ENCODE data around the gene UGT1A7.
"Not testable (repeated sequence)": the region's sequence is repeated elsewhere in the genome, so short reads cannot be mapped to it uniquely, and the experiment has no call there.

Gene UGT1A7

DNA sequence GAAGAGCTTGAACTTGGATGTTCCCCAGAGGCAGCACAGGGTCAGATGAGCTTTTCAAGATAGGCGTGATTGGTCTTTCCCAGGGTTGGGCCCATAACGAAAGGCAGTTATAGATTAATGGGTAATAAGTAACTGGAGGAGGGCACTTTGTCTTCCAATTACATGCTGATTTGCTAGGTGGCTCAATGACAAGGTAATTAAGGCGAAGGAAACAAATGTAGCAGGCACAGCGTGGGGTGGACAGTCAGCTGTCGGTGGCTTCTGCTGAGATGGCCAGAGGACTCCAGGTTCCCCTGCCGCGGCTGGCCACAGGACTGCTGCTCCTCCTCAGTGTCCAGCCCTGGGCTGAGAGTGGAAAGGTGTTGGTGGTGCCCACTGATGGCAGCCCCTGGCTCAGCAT is 36.9 kb downstream of the UGT1A7 start, which contains the start of gene UGT1A4:
Gene UGT1A4 (plus strand): TSS at position 185 of the 400 bp plus-strand sequence. CDS start 85 bp downstream, at position 270.
- no peak within 1 kb of the TSS for H3K4me3 ChIP-seq (ENCODE audit: low read depth, low read length)
- DNase-seq (ENCODE audit: low read depth), result no peak
- TF ChIP-seq, protein P1, sequence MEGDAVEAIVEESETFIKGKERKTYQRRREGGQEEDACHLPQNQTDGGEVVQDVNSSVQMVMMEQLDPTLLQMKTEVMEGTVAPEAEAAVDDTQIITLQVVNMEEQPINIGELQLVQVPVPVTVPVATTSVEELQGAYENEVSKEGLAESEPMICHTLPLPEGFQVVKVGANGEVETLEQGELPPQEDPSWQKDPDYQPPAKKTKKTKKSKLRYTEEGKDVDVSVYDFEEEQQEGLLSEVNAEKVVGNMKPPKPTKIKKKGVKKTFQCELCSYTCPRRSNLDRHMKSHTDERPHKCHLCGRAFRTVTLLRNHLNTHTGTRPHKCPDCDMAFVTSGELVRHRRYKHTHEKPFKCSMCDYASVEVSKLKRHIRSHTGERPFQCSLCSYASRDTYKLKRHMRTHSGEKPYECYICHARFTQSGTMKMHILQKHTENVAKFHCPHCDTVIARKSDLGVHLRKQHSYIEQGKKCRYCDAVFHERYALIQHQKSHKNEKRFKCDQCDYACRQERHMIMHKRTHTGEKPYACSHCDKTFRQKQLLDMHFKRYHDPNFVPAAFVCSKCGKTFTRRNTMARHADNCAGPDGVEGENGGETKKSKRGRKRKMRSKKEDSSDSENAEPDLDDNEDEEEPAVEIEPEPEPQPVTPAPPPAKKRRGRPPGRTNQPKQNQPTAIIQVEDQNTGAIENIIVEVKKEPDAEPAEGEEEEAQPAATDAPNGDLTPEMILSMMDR (IDR thresholded peaks at IDR 0.05; ENCODE audit: low read depth, low read length, missing control alignments), result no peak
- in situ Hi-C loops (cut with HindIII; ENCODE audit: low sequenced_read_pairs), result no loop called here

DNA sequence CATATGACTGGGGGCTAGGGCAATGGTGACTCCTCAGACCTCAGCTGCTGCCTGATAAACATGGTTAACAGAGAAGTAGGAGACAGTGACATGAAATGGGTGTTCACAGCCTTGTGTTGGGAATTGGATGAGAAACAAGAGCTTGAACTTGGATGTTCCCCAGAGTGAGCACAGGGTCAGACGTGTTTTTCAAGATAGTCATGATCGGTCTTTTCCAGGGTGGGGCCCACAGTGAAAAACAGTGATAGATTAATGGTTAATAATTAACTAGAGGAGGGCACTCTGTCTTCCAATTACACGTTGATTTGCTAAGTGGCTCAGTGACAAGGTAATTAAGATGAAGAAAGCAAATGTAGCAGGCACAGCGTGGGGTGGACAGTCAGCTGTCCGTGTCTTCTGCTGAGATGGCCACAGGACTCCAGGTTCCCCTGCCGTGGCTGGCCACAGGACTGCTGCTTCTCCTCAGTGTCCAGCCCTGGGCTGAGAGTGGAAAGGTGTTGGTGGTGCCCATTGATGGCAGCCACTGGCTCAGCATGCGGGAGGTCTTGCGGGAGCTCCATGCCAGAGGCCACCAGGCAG is 47.1 kb downstream of the UGT1A7 start, which contains the start of gene UGT1A3:
Gene UGT1A3 (plus strand): TSS at position 320 of the 579 bp plus-strand sequence. CDS start 85 bp downstream, at position 405.
- no peak within 1 kb of the TSS for H3K4me3 ChIP-seq (ENCODE audit: low read depth, low read length)
- TF ChIP-seq, protein P1 (IDR thresholded peaks at IDR 0.05; ENCODE audit: low read depth, low read length, missing control alignments), result no peak
- in situ Hi-C loops (cut with HindIII; ENCODE audit: low sequenced_read_pairs), result no loop called here
- no peak for DNase-seq (ENCODE audit: low read depth)

DNA sequence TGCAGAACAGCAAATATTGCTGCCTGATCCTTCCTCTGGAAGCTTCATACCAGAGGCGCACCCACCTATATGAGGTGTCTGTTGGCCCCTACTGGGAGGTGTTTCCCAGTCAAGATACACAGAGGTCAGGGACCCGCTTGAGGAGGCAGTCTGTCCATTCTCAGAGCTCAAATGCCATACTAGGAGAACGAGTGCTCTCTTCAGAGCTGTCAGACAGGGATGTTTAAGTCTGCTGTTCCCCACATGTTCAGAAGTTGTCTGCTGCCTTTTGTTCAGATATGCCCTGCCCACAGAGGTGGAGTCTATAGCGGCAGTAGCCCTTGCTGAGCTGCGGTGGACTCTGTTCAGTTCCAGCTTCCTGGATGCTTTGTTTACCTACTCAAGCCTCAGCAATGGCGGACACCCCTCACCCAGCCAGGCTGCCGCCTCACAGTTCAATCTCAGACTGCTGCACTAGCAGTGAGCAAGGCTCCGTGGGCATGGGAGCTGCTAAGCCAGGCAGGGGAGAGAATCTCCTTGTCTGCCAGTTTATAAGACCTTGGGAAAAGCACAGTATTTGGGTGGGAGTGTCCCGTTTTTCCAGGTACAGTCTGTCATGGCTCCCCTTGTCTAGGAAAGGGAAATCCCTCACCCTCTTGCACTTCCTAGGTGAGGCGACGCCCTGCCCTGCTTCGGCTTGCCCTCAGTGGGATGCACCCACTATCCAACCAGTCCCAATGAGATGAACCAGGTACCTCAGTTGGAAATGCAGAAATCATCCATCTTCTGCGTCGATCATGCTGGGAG is 55.4 kb downstream of the UGT1A7 start:
- H3K4me3 ChIP-seq (ENCODE audit: low read depth, low read length); DNase-seq (ENCODE audit: low read depth); in situ Hi-C loops (cut with HindIII; ENCODE audit: low sequenced_read_pairs): not testable (repeated sequence)

DNA sequence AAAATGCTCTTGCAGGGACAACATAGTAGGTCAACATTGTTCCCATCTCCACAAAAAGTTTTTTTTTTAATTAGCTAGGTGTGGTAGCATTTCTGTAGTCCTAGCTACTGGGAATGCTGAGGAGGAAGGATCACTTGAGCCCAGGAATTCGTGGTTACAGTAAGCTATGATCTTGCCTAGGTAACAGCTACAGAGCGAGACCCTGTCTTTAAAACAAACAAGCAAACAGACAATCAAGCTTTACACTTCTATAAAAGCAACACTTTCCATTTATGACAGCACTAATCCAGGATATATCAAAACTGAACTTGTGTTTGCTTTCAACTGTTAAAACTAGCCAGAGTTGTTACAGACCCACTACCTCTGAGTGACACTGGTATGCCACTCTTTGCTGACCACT is 59.2 kb downstream of the UGT1A7 start:
- no peak overlapping the region for H3K4me3 ChIP-seq (ENCODE audit: low read depth, low read length)
- TF ChIP-seq, protein P1 (IDR thresholded peaks at IDR 0.05; ENCODE audit: low read depth, low read length, missing control alignments), result no peak
- in situ Hi-C loops (cut with HindIII; ENCODE audit: low sequenced_read_pairs), result no loop called here
- DNase-seq (ENCODE audit: low read depth), result no peak

GRCh38 chr2:233743464-233744259 is 62.0 kb downstream of the UGT1A7 start:
- TF ChIP-seq, protein P1 (IDR thresholded peaks at IDR 0.05; ENCODE audit: low read depth, low read length, missing control alignments), result no peak
- DNase-seq (ENCODE audit: low read depth), result no peak
- H3K4me3 ChIP-seq (ENCODE audit: low read depth, low read length), result no peak overlapping the region
- in situ Hi-C loops (cut with HindIII; ENCODE audit: low sequenced_read_pairs), result no loop called here

GRCh38 chr2:233745073-233745755 is 63.5 kb downstream of the UGT1A7 start:
- no peak for DNase-seq (ENCODE audit: low read depth)
- TF ChIP-seq, protein P1 (IDR thresholded peaks at IDR 0.05; ENCODE audit: low read depth, low read length, missing control alignments), result no peak
- in situ Hi-C loops (cut with HindIII; ENCODE audit: low sequenced_read_pairs), result no loop called here
- H3K4me3 ChIP-seq (ENCODE audit: low read depth, low read length), result no peak overlapping the region

DNA sequence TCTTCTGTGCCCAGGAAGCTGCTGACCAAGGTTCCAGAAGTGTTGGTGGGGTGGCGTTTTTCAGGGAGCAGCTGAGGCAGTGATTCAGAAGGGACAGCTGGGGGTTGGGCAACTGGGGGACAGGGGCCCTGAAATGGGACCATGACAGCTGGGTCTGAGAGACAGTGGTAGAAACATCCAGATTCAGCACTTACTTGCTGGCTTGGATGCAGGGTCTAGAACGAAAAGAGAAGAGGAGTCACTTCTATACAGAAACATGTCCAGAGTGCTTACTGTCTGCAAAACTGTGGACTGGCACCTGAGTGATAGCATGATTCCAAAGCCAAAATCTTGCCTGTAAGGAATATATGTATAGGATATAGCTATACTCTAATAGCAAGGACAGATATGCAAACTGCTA is 64.1 kb downstream of the UGT1A7 start:
- in situ Hi-C loops (cut with HindIII; ENCODE audit: low sequenced_read_pairs); H3K4me3 ChIP-seq (ENCODE audit: low read depth, low read length); DNase-seq (ENCODE audit: low read depth): not testable (repeated sequence)

Data from astrocyte of the cerebellum (primary cell).